HTR-8/SVneo (cell line): ENCODE results near the gene LRP1B.

ENCODE experiments used
- DNase-seq: peaks from one replicate; pipeline ENCODE4 v3.0.0; 2011; ENCODE audit warnings: low spot score, mixed read lengths; ENCODE audit not compliant: insufficient read length
- FAIRE-seq: peaks from 2 replicates; lab custom pipeline; 2011; peaks lifted over from hg19 to GRCh38; lab: Jason Lieb, UNC

The LRP1B gene

DNA sequence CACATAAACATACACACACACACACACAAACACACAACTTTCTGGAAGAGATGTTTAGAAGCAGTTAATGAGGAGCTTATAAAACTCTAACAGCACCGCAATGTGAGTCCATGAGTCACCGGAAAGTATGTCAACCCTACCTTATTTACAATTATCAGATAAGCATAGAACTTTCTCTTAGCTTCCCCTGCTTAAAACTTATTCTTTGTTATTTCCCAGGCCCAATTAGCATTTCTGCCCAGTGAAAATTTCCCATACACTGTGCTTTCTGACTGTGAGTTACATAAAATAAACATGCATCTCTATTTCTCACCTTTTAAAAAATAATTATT is 737.6 kb downstream of the LRP1B start:
- DNase-seq (no peak), FAIRE-seq (no peak)

DNA sequence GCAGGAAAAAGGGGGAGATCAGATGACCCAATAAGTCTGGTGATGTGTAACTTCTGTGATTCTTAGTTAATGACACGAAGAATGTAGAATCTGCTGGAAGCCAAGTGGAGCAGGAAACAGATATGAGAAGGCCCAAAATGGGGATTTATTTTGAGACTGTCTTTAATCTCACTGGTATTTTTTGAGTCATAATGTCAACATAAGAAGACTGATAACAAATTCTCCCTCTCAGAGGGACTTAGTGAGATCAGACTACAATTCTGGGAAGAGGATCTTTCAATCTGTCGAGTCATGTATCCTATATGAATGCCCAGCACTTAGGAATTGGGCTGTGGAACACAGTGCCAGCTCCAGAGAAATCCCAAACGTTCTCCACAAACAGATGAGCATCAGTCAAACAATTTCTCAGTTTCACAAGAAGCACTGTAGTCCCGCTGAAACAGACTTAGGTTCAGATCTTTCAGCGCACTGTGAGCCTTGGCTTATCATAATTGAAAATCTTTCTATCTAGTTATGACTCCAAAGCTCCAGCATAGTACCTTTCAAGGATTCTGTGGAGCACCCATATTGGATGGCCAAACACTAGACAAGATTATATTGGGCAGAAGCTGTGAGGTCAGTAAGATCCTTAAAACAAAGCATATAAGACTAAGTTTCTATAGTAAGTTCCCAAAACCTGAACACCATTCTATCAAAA is 738.2 kb downstream of the LRP1B start:
- FAIRE-seq (no peak), DNase-seq (peak; percentile 8)

DNA sequence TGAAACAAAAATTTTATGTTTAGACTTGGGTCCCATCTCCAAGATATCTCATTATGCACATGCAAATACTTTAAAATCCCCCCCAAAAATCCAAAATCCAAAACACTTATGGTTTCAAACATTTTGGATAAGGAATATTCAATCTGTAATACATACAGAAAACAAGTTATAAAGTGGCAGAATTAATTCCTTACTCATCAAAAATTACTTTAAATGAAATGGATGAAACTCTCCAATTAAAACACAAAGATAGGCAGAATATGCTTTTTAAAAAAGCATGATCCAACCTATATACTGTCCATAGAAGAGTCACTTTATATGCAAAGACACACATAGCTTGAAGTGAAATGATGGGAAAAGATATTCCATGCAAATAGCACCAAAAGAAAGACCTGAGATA is 744.6 kb downstream of the LRP1B start:
- FAIRE-seq: no peak
- no peak for DNase-seq

DNA sequence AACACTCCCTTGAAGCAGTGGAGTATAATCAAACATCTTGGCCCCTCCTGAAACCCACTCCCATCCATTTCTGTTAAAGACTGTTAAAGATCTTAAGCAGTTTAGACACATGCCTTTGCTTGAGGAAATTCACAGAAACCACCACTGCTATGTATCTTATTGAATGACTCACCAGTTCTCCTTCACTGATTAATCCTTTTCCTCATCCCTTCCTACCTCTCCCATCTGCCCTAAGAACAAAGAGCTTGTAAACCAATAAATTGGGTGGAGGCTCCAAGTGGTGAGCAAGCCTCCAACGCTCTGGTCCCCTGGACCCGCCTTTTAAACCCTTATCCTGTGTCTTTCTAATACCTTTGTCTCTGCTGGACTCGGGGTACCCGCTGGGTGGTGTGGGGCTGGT is 746.1 kb downstream of the LRP1B start:
- no peak for DNase-seq
- no peak for FAIRE-seq

DNA sequence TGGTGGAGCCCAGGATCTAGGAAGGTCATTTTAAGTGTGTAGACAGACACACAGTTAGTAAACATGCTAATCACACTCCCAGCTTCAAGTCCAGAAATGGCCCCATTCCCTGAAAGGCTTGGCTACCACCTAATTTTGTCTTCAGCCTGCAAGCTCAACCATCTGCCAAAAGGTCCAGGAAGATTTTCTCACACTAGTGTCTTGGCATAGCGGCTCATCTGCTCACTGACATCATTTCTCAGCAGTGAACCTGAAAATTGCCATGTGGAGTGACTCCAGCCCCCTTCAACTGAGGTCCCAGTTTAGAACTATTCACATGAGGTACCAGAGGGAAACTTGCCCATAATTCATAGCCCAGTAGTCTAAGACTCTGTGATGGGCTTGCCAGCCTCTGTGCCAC is 748.9 kb downstream of the LRP1B start:
- FAIRE-seq: no peak
- DNase-seq: no peak

GRCh38 chr2:141380008-141380979 is 750.5 kb downstream of the LRP1B start:
- DNase-seq (no peak), FAIRE-seq (no peak)

- DNase-seq: no peak
- no peak for FAIRE-seq
Measured at GRCh38 chr2:141364821-141365220, 766.0 kb downstream of the LRP1B start.

DNA sequence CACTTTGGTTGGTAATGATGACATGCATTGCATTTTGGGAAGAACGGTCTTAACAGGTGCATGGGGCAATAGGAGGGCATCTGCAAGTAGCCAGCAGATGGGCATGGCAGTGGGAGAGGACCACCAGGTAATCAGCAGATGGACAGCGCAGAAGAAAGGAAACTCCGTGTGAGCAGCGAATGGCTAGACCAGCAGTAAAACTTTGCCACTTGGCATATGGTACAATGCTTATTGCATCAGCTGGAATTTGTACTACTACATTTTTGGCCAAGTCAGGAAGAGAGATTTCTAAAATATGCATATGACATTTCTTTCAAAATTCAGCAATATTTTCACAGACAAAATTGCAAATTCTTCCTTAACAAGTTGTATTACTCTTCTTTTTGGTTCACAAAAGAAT is 768.5 kb downstream of the LRP1B start:
- no peak for FAIRE-seq
- DNase-seq: no peak

GRCh38 chr2:141348481-141348880 is 782.3 kb downstream of the LRP1B start:
- DNase-seq (no peak), FAIRE-seq (no peak)

- DNase-seq (peak; percentile 28), FAIRE-seq (no peak)
Measured at GRCh38 chr2:141341444-141341843, 789.4 kb downstream of the LRP1B start.

DNA sequence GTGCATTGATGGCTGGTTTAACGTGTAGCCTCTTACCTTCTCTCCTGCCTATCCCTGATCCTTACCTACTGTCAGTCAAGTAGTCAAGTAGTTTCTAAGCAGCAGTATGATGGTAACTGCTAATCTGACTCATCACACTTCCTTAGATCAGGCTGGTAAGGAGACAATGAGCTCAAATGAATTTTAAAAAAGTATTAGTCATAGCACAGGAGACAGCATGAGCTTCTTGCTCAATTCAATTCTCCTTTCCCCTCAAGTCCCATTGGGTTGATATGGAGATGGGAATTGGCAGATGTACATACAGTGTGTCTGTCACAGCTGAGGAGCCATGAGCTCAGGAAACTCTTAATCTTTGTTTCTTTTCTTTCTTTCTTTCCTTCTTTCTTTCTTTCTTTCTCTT is 799.7 kb downstream of the LRP1B start:
- DNase-seq (peak; percentile 12), FAIRE-seq (no peak)

- DNase-seq: no peak
Measured at GRCh38 chr2:141329964-141330363, 800.9 kb downstream of the LRP1B start.

GRCh38 chr2:141323571-141323970 is 807.2 kb downstream of the LRP1B start:
- DNase-seq: no peak
- peak; percentile 13 for FAIRE-seq

More at GRCh38 chr2:141329964-141330363, 800.9 kb downstream of the LRP1B start:
- no peak for FAIRE-seq

DNA sequence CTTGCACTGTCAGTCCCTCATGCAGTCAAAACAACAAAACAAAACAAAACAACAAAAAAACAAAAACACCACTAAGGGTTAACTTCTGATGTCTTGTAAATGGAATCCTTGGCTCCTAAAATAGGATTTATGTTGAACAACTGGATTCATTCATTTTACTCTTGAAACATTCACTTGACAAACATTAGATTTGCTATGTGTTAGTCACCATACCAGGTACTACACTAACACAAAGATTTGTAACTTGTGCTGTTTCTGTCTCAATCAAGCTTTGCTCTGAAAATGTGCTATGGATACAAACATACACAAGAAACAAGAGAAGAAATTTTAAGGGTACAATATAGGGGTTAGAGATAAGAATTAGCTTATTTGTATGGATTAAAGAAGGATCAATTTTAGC is 812.8 kb downstream of the LRP1B start:
- FAIRE-seq: no peak
- DNase-seq: no peak

GRCh38 chr2:141316606-141317005 is 814.2 kb downstream of the LRP1B start:
- no peak for FAIRE-seq
- no peak for DNase-seq

DNA sequence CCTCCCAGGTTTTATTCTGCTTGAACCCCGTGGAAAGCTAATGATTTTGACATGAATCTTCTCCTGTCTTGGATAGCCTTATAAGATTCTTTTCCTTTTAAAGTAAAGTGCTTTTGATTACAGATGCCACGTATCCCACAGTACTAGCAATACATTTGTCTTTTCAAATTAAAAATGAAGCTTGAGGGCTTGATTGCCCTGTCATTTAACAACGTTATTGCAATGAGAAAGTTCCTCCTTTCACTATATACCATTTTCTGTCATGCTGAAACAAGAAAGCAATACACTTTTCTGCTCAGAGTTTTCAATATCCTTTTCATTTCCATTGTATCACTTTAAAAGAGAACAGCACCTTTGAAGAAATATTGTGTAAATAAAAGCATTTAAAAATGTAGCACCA is 814.7 kb downstream of the LRP1B start:
- no peak for DNase-seq
- no peak for FAIRE-seq

GRCh38 chr2:141313972-141314371 is 816.8 kb downstream of the LRP1B start:
- DNase-seq (no peak), FAIRE-seq (no peak)

DNA sequence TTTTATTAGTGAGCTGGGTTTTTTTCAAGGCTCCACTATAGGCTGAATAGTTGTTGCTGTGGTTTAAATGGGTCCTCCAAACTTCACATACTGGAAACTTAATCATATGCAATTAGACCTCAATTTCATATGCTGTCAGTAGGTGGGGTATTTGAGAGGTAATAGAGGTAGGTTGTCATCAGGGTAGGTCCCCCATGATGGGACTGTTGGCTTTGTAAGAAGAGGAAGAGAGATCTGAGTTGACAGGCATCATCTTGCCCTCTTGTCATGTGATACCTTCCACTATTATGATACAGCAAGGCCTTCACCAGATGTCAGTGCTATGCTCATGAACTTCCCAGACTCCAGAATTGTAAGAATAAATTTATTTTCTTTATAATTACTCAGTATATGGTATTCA is 819.4 kb downstream of the LRP1B start:
- FAIRE-seq (no peak), DNase-seq (no peak)

DNA sequence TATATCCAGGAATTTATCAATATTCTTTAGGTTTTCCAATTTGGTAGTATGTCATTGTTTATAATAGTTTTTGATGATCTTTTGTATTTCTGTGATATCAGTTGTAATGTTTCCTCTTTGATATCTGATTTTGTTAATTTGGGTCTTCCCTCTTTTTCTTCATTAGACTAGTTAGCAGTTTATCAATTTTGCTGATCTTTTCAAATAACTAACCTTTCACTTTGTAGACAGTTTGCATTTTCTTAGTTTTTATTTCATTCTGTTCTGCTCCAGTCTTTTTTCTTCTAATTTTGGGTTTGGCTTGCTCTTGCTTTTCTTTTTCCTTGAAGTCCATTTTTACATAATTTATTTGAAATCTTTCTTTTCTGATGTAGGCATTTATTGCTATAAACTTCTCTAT is 824.4 kb downstream of the LRP1B start:
- no peak for FAIRE-seq
- no peak for DNase-seq

DNA sequence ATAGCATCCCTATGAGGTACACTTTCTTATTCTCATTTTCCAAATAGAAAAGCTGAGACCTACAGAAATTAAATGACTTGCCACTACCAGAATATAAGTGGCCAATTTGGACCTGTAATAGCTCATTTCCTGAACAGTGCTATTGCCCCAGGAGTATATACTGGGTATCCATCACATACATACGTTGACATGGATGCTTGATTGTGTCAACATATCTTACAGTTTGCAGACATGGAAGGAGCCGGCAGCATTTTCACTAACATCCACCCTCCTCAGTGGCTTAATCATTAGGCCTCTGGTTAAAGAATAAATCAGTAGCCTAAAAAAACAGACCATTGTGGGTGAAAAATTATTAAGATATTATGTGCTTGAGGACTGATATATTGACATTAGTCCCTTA is 829.3 kb downstream of the LRP1B start:
- FAIRE-seq (no peak), DNase-seq (no peak)

GRCh38 chr2:141280037-141280436 is 850.8 kb downstream of the LRP1B start:
- DNase-seq: no peak
- FAIRE-seq: no peak

DNA sequence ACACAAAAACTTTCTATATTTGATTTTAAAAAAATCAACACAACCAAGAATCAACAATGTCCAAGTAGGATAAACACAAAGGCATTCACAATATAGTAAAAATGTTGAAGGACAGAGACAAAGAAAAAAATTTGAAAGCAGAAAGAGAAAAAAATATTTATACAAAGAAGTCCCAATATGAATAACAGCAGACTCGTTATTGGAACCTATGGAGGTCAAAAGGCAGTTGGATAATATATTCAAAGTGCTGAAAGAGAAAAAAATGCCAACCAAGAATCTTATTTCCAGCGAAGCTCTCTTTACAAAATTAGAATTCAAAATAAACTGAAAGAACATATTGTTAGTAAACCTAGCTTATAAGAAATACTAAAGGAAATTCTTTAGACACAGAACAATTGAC is 859.5 kb downstream of the LRP1B start:
- DNase-seq: no peak
- no peak for FAIRE-seq
